NCI-H2107 (cell line): ENCODE results near the gene SRMS.

ENCODE experiments used
- DNase-seq: peaks from one replicate; lab custom pipeline; 2025; lab: John Stamatoyannopoulos, UW

SRMS gene

GRCh38 chr20:63501818-63502670 lies 45.5 kb downstream of the SRMS start:
- peak; percentile 89 for DNase-seq

- no peak for DNase-seq
These were observed 46.4 kb downstream of the SRMS start for GRCh38 chr20:63500902-63501817.

GRCh38 chr20:63500151-63500901 lies 47.2 kb downstream of the SRMS start:
- no peak for DNase-seq

- no peak for DNase-seq
These were observed 48.1 kb downstream of the SRMS start for GRCh38 chr20:63499338-63499969.

- no peak for DNase-seq
These were observed 48.6 kb downstream of the SRMS start, which contains the start of gene EEF1A2 for GRCh38 chr20:63498960-63499337. TSS of gene EEF1A2 (minus strand) at chr20:63499083. CDS start at chr20:63497763, 1,320 bp downstream.

GRCh38 chr20:63497946-63498935 lies 49.3 kb downstream of the SRMS start:
- DNase-seq = no peak

- no peak for DNase-seq
These were observed 50.2 kb downstream of the SRMS start for GRCh38 chr20:63497138-63497945.

GRCh38 chr20:63496596-63497120 lies 50.9 kb downstream of the SRMS start:
- DNase-seq = no peak

GRCh38 chr20:63495741-63496595 lies 51.6 kb downstream of the SRMS start:
- DNase-seq = no peak

GRCh38 chr20:63495167-63495720 lies 52.3 kb downstream of the SRMS start:
- DNase-seq = no peak

GRCh38 chr20:63494420-63495166 lies 53.0 kb downstream of the SRMS start:
- no peak for DNase-seq

GRCh38 chr20:63494084-63494419 lies 53.5 kb downstream of the SRMS start:
- DNase-seq = no peak

- no peak for DNase-seq
These were observed 54.0 kb downstream of the SRMS start for GRCh38 chr20:63493563-63494020.

GRCh38 chr20:63492982-63493381 lies 54.6 kb downstream of the SRMS start:
- DNase-seq = no peak

GRCh38 chr20:63492518-63492917 lies 55.0 kb downstream of the SRMS start:
- DNase-seq = no peak

GRCh38 chr20:63491635-63492230 lies 55.8 kb downstream of the SRMS start:
- no peak for DNase-seq

GRCh38 chr20:63491078-63491477 lies 56.5 kb downstream of the SRMS start:
- DNase-seq = no peak
